Measurements from ENCODE around the gene CHST6.

Gene CHST6

DNA sequence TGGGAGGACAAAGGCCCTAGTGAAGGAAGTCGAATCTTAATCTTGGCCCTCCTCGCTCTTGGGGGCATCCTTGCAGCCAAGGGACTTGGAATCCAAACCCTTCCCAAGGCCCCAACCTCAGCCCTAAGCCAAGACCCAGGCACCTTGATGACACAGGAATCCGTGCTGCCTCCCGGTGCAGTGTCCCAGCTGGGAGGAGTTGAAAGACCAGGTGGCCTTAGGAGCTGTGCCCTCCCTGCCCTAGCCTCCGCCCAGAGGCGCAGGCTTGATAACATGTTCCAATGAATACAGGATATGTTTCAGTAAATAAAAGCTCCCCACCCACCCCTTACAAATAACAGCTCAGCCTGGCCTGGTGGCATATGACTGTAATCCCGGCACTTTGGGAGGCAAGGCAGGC is 40.7 kb upstream of the CHST6 start, which contains the start of gene CHST5:
CHST5 (minus strand) TSS at position 208 of the 400 bp plus-strand sequence. CDS start 5,724 bp downstream, outside the sequence.
- Histone ChIP-seq H3K36me3 (ENCODE audit: insufficient read depth) (no peaks in the 10 kb centered on the region), H3K79me2 (ENCODE audit: insufficient read depth, low read depth) (no peaks in the 10 kb centered on the region), H3K27me3 (ENCODE audit: insufficient read depth, low read depth) (no peaks in the 10 kb centered on the region), H3K4me1 (ENCODE audit: low read depth, poor library complexity, severe bottlenecking) (no peaks in the 10 kb centered on the region), H2AFZ (ENCODE audit: low read depth) (no peak within 1 kb of the TSS), H3K27ac (no peak within 1 kb of the TSS), H3K9ac (no peak within 1 kb of the TSS), H3K4me2 (no peak within 1 kb of the TSS), H3K4me3 (IDR thresholded peaks at IDR 0.05; ENCODE audit: insufficient read depth, low read depth, low read length) (no peak within 1 kb of the TSS), H4K20me1 (ENCODE audit: insufficient read depth) (no peaks in the 10 kb centered on the region)
- TF ChIP-seq, protein P1, sequence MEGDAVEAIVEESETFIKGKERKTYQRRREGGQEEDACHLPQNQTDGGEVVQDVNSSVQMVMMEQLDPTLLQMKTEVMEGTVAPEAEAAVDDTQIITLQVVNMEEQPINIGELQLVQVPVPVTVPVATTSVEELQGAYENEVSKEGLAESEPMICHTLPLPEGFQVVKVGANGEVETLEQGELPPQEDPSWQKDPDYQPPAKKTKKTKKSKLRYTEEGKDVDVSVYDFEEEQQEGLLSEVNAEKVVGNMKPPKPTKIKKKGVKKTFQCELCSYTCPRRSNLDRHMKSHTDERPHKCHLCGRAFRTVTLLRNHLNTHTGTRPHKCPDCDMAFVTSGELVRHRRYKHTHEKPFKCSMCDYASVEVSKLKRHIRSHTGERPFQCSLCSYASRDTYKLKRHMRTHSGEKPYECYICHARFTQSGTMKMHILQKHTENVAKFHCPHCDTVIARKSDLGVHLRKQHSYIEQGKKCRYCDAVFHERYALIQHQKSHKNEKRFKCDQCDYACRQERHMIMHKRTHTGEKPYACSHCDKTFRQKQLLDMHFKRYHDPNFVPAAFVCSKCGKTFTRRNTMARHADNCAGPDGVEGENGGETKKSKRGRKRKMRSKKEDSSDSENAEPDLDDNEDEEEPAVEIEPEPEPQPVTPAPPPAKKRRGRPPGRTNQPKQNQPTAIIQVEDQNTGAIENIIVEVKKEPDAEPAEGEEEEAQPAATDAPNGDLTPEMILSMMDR (conservative IDR thresholded peaks at IDR 0.05; ENCODE audit: low read depth, low read length), result no peak

DNA sequence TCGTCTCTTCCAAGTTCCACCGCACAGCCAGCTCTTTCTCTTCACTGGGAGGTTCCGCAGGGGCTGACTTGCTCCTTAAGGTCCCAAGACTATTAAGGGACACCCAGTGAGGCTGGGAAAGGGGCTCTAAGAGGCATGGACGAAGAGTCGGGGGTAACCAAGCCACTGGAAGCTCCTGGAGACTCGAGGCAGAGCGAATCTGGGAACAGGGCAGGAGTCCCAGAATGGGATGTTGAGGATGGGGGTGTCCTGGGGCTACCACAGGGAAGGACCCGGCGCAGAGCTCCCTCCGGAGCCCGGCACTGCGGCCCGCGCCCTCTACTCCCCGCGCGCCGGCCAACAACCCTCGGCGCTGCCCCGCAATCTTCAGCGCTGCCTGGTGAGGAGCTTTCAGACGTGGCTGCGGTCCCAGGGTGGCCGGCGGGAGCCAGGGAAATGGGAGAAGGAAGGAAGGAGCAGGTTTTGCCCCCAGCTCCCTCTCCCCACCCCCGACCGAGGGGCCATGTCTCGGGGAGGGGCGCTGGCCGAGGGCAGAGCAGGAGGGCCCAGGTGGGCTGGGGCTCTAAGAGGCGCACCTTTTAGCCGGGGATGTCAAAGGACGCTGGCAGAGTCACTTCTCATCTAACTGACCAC is 40.1 kb upstream of the CHST6 start:
- TF ChIP-seq, protein P1 (conservative IDR thresholded peaks at IDR 0.05; ENCODE audit: low read depth, low read length), result no peak
- Histone ChIP-seq H2AFZ (ENCODE audit: low read depth) (no peak overlapping the region), H3K36me3 (ENCODE audit: insufficient read depth) (no peaks in the 10 kb centered on the region), H3K4me2 (no peak overlapping the region), H4K20me1 (ENCODE audit: insufficient read depth) (no peaks in the 10 kb centered on the region), H3K4me3 (IDR thresholded peaks at IDR 0.05; ENCODE audit: insufficient read depth, low read depth, low read length) (no peak overlapping the region), H3K4me1 (ENCODE audit: low read depth, poor library complexity, severe bottlenecking) (no peaks in the 10 kb centered on the region), H3K9ac (no peak overlapping the region), H3K27ac (no peak overlapping the region), H3K79me2 (ENCODE audit: insufficient read depth, low read depth) (no peaks in the 10 kb centered on the region), H3K27me3 (ENCODE audit: insufficient read depth, low read depth) (no peaks in the 10 kb centered on the region)

DNA sequence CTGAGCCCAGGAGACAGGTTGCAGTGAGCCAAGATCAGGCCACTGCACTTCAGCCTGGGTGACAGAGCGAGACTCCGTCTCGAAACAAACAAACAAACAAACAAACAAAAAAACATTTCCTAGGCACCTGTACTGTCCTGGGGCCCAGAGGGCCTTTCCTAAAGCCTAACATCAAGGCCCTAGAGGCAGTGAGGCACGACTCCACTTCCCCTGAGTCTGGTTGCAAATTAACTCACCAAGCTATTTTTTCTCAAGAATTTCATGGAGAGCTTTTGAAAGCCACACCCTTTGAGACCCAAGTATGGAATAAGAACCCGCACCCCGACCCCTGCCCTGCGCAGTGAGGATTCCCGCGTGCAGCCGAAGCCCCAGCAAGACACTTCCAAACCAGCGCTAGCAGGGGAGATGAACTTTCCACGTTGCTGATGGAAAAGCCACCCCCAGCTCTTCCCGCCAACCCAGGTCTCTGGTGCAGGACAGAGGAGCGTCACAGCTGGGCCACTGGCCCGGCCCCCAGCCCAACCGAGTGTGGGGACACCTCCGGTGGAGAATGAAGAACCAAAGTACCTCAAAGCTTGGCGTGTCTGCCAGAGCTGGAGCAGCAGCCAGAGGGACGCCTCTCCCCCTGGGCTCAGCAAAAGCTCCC is 39.4 kb upstream of the CHST6 start:
- no peaks in the 10 kb centered on the region for H4K20me1 ChIP-seq (ENCODE audit: insufficient read depth)
- no peaks in the 10 kb centered on the region for H3K36me3 ChIP-seq (ENCODE audit: insufficient read depth)
- no peaks in the 10 kb centered on the region for H3K27me3 ChIP-seq (ENCODE audit: insufficient read depth, low read depth)
- no peaks in the 10 kb centered on the region for H3K79me2 ChIP-seq (ENCODE audit: insufficient read depth, low read depth)
- no peak overlapping the region for H3K9ac ChIP-seq
- no peak overlapping the region for H3K4me3 ChIP-seq (IDR thresholded peaks at IDR 0.05; ENCODE audit: insufficient read depth, low read depth, low read length)
- TF ChIP-seq, protein P1 (conservative IDR thresholded peaks at IDR 0.05; ENCODE audit: low read depth, low read length), result no peak
- H2AFZ ChIP-seq (ENCODE audit: low read depth), result no peak overlapping the region
- no peak overlapping the region for H3K4me2 ChIP-seq
- no peaks in the 10 kb centered on the region for H3K4me1 ChIP-seq (ENCODE audit: low read depth, poor library complexity, severe bottlenecking)
- H3K27ac ChIP-seq, result no peak overlapping the region

DNA sequence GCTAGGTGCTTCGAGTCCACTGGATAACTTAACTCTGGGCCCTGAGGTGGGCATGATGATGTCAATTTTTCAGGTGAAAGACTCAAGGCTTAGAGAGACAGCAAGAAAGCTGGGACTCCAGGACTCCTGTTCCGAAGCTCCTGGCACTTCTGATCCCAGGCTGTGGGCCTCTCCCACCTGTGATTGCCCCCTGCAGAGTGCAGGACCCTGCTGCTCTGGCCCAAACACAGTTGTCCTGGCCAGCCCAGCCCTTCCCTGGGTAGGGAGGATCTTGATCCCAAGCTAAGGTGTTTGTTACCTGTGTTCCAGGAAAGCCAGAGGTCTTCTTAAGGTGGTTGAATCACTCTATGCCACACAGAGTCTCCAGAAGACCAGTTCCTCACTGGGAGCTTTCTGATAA is 37.5 kb upstream of the CHST6 start:
- TF ChIP-seq, protein P1 (conservative IDR thresholded peaks at IDR 0.05; ENCODE audit: low read depth, low read length), result no peak
- H3K36me3 ChIP-seq (ENCODE audit: insufficient read depth), result no peaks in the 10 kb centered on the region

More for the DNA sequence above, 37.5 kb upstream of the CHST6 start:
- Histone ChIP-seq H3K27me3 (ENCODE audit: insufficient read depth, low read depth) (no peaks in the 10 kb centered on the region), H4K20me1 (ENCODE audit: insufficient read depth) (no peaks in the 10 kb centered on the region), H3K4me3 (IDR thresholded peaks at IDR 0.05; ENCODE audit: insufficient read depth, low read depth, low read length) (no peak overlapping the region), H2AFZ (ENCODE audit: low read depth) (no peak overlapping the region), H3K9ac (no peak overlapping the region), H3K4me1 (ENCODE audit: low read depth, poor library complexity, severe bottlenecking) (no peaks in the 10 kb centered on the region), H3K4me2 (no peak overlapping the region), H3K79me2 (ENCODE audit: insufficient read depth, low read depth) (no peaks in the 10 kb centered on the region), H3K27ac (no peak overlapping the region)
